T-helper 1 cell treated with Interleukin-12 subunit alpha and Interleukin-12 subunit beta and Interleukin-4 antibody, amounts not matched to agents 30 μg/mL and 1 μg/mL, for 36 hours (primary cell): ENCODE data around the gene GOLGA8B.
"Not testable (repeated sequence)": the region's sequence is repeated elsewhere in the genome, so short reads cannot be mapped to it uniquely, and the experiment has no call there.

ENCODE experiments used
- H3K27ac Mint-ChIP-seq: one replicate; pipeline ENCODE4 v1.8.0; 2021; ENCODE audit warnings: mild to moderate bottlenecking, mixed read lengths
- H3K27me3 Mint-ChIP-seq: one replicate; pipeline ENCODE4 v1.8.0; 2021; ENCODE audit warnings: low read depth, mixed read lengths
- H3K36me3 Mint-ChIP-seq: one replicate; pipeline ENCODE4 v1.8.0; 2021; ENCODE audit warnings: low read depth, mixed read lengths
- H3K4me1 Mint-ChIP-seq: one replicate; pipeline ENCODE4 v1.8.0; 2021; ENCODE audit warnings: low read depth, mixed read lengths
- H3K4me3 Mint-ChIP-seq: one replicate; pipeline ENCODE4 v1.8.0; 2021; ENCODE audit warnings: mild to moderate bottlenecking, moderate library complexity, mixed read lengths
- H3K9me3 Mint-ChIP-seq: one replicate; pipeline ENCODE4 v1.8.0; 2021; ENCODE audit warnings: mixed read lengths

Gene GOLGA8B

DNA sequence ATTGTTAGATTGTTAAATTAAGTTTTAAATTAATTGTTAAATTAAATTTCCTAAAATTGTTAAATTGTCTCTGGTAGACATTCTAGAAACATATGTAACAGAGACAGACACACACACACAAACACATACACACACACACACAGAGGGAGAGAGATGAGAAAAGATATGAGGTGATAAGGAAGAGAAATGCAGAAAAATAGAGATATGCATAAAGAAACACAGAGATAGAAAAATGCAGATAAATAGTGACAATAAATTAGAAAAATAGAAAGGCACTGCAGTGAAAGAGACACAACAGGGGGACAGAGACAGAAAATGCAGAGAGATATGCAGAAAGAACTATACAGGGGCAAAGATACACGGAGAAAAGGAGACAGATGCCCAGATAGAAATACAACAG is 25.1 kb upstream of the GOLGA8B start:
- peaks cover 11% of the 10 kb centered on the region for H3K4me1 Mint-ChIP-seq
- H3K4me3 Mint-ChIP-seq = no peak overlapping the region
- no peaks in the 10 kb centered on the region for H3K36me3 Mint-ChIP-seq
- no peaks in the 10 kb centered on the region for H3K9me3 Mint-ChIP-seq
- H3K27me3 Mint-ChIP-seq = peaks cover 69% of the 10 kb centered on the region
- no peak overlapping the region for H3K27ac Mint-ChIP-seq

GRCh38 chr15:34607832-34608231 is 24.4 kb upstream of the GOLGA8B start:
- Mint-ChIP-seq H3K9me3 (no peaks in the 10 kb centered on the region), H3K27ac (no peak overlapping the region), H3K4me3 (no peak overlapping the region), H3K4me1 (peaks cover 11% of the 10 kb centered on the region), H3K27me3 (peaks cover 69% of the 10 kb centered on the region), H3K36me3 (no peaks in the 10 kb centered on the region)

DNA sequence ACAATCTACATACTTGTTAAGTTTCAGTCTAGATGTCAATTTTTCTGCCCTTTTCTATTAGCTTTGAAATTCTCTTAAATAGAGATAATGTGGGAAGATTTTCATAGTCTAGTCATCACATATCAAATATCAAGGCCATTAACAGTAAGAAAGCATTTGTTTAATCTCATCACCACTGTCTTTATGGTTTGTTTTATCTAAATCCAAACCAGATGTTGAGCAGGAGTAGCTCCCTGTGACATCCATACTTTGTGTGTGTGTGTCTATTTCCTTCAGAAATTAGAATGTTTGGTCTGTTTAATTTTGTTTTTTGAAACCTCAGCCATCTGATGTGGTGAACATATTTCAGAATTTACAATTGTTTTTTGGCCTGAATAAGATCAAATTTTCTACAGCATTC is 23.1 kb upstream of the GOLGA8B start:
- H3K27ac Mint-ChIP-seq = no peak overlapping the region
- H3K36me3 Mint-ChIP-seq = no peaks in the 10 kb centered on the region
- peaks cover 11% of the 10 kb centered on the region for H3K4me1 Mint-ChIP-seq
- H3K4me3 Mint-ChIP-seq = no peak overlapping the region
- peaks cover 68% of the 10 kb centered on the region for H3K27me3 Mint-ChIP-seq
- H3K9me3 Mint-ChIP-seq = no peaks in the 10 kb centered on the region

- Mint-ChIP-seq H3K27me3 (peaks cover 65% of the 10 kb centered on the region), H3K4me1 (peaks cover 11% of the 10 kb centered on the region), H3K9me3 (no peaks in the 10 kb centered on the region), H3K4me3 (no peak overlapping the region), H3K27ac (no peak overlapping the region), H3K36me3 (no peaks in the 10 kb centered on the region)
Measured at GRCh38 chr15:34606131-34606530, 22.7 kb upstream of the GOLGA8B start.

DNA sequence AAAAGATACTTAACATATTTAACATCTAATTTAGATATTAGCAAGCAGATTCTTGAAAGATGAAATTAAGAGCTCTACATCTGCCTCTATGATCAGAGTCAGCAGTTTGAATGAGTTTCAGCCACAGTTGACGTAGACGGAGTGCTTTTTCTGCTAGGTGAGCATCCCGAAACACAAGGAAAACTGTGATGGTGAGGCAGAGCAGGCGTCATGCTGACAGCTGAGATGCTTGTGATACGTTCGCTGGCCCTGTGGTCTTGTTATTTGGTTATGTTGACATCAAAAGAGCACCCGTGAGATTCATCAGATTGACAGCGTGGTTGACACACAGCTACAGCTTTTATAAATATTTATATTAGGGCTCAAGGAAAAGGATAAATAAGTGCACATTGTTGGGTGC is 19.6 kb upstream of the GOLGA8B start:
- Mint-ChIP-seq H3K27ac (no peak overlapping the region), H3K4me1 (no peaks in the 10 kb centered on the region), H3K4me3 (no peak overlapping the region), H3K9me3 (no peaks in the 10 kb centered on the region), H3K27me3 (peaks cover 72% of the 10 kb centered on the region), H3K36me3 (no peaks in the 10 kb centered on the region)

- Mint-ChIP-seq H3K4me3 (no peak overlapping the region), H3K36me3 (no peaks in the 10 kb centered on the region), H3K9me3 (no peaks in the 10 kb centered on the region), H3K27me3 (peaks cover 61% of the 10 kb centered on the region), H3K27ac (no peak overlapping the region), H3K4me1 (no peaks in the 10 kb centered on the region)
Measured at GRCh38 chr15:34600923-34601322, 17.5 kb upstream of the GOLGA8B start.

DNA sequence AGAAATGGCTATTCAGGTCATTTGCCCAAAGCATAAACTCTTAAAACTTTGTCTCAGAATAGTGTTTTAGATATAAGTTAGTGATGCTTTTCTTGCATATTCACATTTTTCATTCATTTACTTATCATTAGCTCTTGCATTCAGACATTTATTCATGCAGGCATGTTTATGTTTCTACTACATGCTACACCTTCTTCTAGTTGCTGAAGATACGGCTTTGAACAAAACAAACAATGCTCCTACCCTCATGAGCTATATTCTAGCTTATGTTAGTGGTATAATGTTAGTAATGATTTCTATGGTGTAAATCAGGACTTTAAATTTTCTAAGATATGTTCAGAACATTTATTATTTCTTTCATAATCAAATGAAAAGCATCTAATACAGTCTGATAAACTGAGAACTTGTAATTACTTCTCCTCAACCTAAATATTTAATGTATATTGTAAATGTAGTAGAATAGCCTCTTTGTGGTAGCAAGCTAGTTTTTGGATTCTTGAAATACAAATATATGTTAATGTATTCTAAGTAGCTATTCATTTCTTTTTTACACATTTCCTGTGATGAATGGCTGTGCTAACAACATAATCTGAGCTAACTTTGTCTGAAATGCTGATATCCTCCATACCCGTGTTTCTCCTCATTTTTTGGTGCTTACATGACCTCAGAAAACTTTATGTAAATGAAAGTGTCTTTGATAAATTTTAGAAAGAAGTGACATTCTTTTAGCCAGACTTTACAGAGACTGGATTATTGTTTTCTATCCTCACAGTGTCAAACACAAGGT is 15.5 kb upstream of the GOLGA8B start:
- H3K36me3 Mint-ChIP-seq = no peaks in the 10 kb centered on the region
- H3K9me3 Mint-ChIP-seq = no peaks in the 10 kb centered on the region
- H3K4me3 Mint-ChIP-seq = no peak overlapping the region
- peaks cover 55% of the 10 kb centered on the region for H3K27me3 Mint-ChIP-seq
- no peaks in the 10 kb centered on the region for H3K4me1 Mint-ChIP-seq
- H3K27ac Mint-ChIP-seq = no peak overlapping the region

- Mint-ChIP-seq H3K27ac (no peak overlapping the region), H3K4me3 (no peak overlapping the region), H3K9me3 (no peaks in the 10 kb centered on the region), H3K27me3 (peaks cover 52% of the 10 kb centered on the region), H3K4me1 (no peaks in the 10 kb centered on the region), H3K36me3 (no peaks in the 10 kb centered on the region)
Measured at GRCh38 chr15:34597316-34597715, 13.9 kb upstream of the GOLGA8B start.

DNA sequence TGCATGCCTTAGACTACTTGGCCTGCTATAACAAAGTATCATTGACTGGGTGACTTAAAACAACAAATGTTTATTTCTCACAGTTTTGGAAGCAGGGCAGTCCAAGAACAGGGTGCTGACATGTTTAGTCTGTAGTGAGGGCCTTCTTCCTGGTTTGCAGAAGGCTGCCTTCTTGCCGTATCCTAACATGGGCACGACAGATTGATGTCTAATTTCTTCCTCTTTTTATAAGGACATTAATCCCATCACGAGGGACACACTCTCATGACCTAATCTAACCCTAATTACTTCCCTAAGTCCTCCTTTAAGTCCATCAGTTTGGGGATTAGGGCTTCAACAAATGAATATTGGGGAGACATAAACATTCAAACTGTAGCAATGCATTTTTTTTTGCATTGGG is 10.9 kb upstream of the GOLGA8B start:
- H3K36me3 Mint-ChIP-seq = no peaks in the 10 kb centered on the region
- H3K27me3 Mint-ChIP-seq = peaks cover 43% of the 10 kb centered on the region
- no peak overlapping the region for H3K27ac Mint-ChIP-seq
- no peaks in the 10 kb centered on the region for H3K9me3 Mint-ChIP-seq
- no peaks in the 10 kb centered on the region for H3K4me1 Mint-ChIP-seq
- no peak overlapping the region for H3K4me3 Mint-ChIP-seq

- Mint-ChIP-seq H3K4me1 (peaks cover 4% of the 10 kb centered on the region), H3K36me3 (no peaks in the 10 kb centered on the region), H3K4me3 (no peak overlapping the region), H3K9me3 (no peaks in the 10 kb centered on the region), H3K27me3 (peaks cover 36% of the 10 kb centered on the region), H3K27ac (no peak overlapping the region)
Measured at GRCh38 chr15:34591306-34591705, 7.9 kb upstream of the GOLGA8B start.

DNA sequence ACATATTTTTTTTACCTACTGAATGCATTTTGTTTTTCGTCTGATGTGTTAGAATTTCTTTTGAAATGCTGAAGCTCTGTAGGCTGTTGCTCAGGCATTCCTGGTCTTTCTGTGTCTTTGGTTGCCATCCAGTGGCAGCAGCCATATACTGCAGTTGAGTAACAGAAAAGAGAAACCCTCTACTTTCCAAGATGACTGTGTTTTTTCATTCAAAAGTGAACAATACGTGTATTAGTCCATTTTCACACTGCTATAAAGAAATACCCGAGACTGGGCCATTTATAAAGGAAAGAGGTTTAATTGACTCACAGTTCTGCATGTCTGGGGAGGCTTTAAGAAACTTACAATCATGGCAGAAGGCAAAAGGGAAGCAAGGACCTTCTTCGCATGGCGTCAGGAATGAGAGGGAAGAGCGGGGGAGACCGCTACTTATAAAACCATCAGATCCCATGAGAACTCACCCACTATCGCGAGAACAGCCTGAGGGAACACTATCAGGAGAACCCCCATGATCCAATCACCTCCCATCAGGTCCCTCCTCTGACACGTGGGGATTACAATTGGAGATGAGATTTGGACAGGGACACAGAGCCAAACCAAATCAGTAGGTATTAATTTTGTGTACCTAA is 4.7 kb upstream of the GOLGA8B start:
- no peaks in the 10 kb centered on the region for H3K36me3 Mint-ChIP-seq
- H3K4me1 Mint-ChIP-seq = peaks cover 8% of the 10 kb centered on the region
- H3K27me3 Mint-ChIP-seq = peaks cover 37% of the 10 kb centered on the region
- peak overlapping the region; percentile 77 for H3K4me3 Mint-ChIP-seq
- no peaks in the 10 kb centered on the region for H3K9me3 Mint-ChIP-seq
- peak overlapping the region; percentile 43 for H3K27ac Mint-ChIP-seq

DNA sequence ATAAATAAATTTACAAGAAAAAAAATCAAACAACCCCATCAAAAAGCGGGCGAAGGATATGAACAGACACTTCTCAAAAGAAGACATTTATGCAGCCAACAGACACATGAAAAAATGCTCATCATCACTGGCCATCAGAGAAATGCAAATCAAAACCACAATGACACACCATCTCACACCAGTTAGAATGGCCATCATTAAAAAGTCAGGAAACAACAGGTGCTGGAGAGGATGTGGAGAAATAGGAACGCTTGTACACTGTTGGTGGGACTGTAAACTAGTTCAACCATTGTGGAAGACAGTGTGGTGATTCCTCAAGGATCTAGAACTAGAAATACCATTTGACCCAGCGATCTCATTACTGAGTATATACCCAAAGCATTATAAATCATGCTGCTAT is 2.5 kb upstream of the GOLGA8B start:
- Mint-ChIP-seq H3K4me1 (peaks cover 19% of the 10 kb centered on the region), H3K27me3 (peaks cover 26% of the 10 kb centered on the region)
- not testable (repeated sequence) for H3K27ac Mint-ChIP-seq, H3K9me3 Mint-ChIP-seq, H3K4me3 Mint-ChIP-seq, H3K36me3 Mint-ChIP-seq

GRCh38 chr15:34584996-34585395 is 1.5 kb upstream of the GOLGA8B start:
- H3K27ac Mint-ChIP-seq = no peak overlapping the region
- H3K36me3 Mint-ChIP-seq = peaks cover 5% of the 10 kb centered on the region
- peak overlapping the region; percentile 19 for H3K4me3 Mint-ChIP-seq
- H3K4me1 Mint-ChIP-seq = peaks cover 20% of the 10 kb centered on the region
- peaks cover 21% of the 10 kb centered on the region for H3K27me3 Mint-ChIP-seq
- no peaks in the 10 kb centered on the region for H3K9me3 Mint-ChIP-seq

DNA sequence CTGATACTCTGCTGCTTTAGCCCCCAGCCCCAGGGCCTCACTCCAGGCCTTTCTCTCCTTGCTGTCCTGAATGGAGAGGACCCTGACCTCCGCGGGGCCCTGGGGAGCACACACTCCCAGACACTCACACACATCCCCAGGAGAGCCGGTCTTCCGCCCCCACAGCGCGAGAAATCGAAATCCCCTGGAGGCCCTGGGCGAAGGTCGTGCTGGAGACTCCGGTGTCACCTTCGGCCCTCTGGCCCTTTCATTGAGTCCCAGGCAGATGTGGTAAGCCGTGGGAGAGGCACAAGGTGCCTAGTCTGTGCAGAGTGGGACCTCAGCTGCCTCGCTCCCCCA is 848 bp upstream of the GOLGA8B start:
- Mint-ChIP-seq H3K27me3 (peaks cover 17% of the 10 kb centered on the region), H3K9me3 (no peaks in the 10 kb centered on the region), H3K4me3 (peak overlapping the region; percentile 91), H3K4me1 (peaks cover 24% of the 10 kb centered on the region), H3K27ac (peak overlapping the region; percentile 57), H3K36me3 (peaks cover 6% of the 10 kb centered on the region)
